Neural cell (in vitro differentiated cells): ENCODE measurements around the gene ZNF846. TPM values are rescaled to one million over a fixed set of nuclear protein-coding genes. Genes with fewer than 3 reads are reported as not detected.

Experiments
- H2AFZ ChIP-seq: fragments of 200-600, 300-800 bp; sonication (generic), shearing (Covaris generic); 2 replicates; pipeline ENCODE4 v1.6.0; 2014; ENCODE audit warnings: low read depth, mild to moderate bottlenecking, antibody characterized with exemption, low read length, moderate library complexity
- H3F3A ChIP-seq: fragments of 200-600 bp; shearing (Covaris generic); 2 replicates; pipeline ENCODE4 v1.6.1; 2016; ENCODE audit warnings: mild to moderate bottlenecking, moderate library complexity, mixed read lengths, antibody characterized with exemption, low read length; ENCODE audit not compliant: insufficient read depth, poor library complexity, severe bottlenecking
- H3K27ac ChIP-seq: fragments of 200-600, 300-800 bp; sonication (generic), shearing (Covaris generic); 2 replicates; pipeline ENCODE4 v1.5.1; 2014; ENCODE audit warnings: mild to moderate bottlenecking, low read length, moderate library complexity
- H3K27me3 ChIP-seq: fragments of 300-800, 200-600 bp; sonication (generic), shearing (Covaris generic); 2 replicates; pipeline ENCODE4 v1.6.0; 2014; ENCODE audit warnings: mild to moderate bottlenecking, low read depth, low read length, moderate library complexity; ENCODE audit not compliant: insufficient read depth
- H3K36me3 ChIP-seq: fragments of 300-800, 200-600 bp; sonication (generic), shearing (Covaris generic); 2 replicates; pipeline ENCODE4 v1.5.1; 2014; ENCODE audit warnings: mild to moderate bottlenecking, antibody characterized with exemption, low read length, moderate library complexity; ENCODE audit not compliant: insufficient read depth
- H3K4me2 ChIP-seq: fragments of 300-800, 200-600 bp; sonication (generic), shearing (Covaris generic); 2 replicates; pipeline ENCODE4 v1.6.0; 2014; ENCODE audit warnings: mild to moderate bottlenecking, low read length
- H3K4me3 ChIP-seq: fragments of 300-800, 200-600 bp; sonication (generic), shearing (Covaris generic); 2 replicates; pipeline ENCODE4 v1.5.1; 2014; ENCODE audit warnings: mild to moderate bottlenecking, low read length, moderate library complexity
- H3K79me2 ChIP-seq: fragments of 200-600 bp; shearing (Covaris generic); replicated peaks from 2 replicates; pipeline ENCODE4 v1.6.0; 2014; ENCODE audit warnings: mild to moderate bottlenecking, low read length, moderate library complexity; ENCODE audit not compliant: insufficient read depth
- H3K9ac ChIP-seq: fragments of 300-800, 200-600 bp; sonication (generic), shearing (Covaris generic); 2 replicates; pipeline ENCODE4 v1.6.1; 2016; ENCODE audit warnings: mild to moderate bottlenecking, low read length, mixed read lengths
- H3K9me2 ChIP-seq: fragments of 200-600 bp; shearing (Covaris generic); 2 replicates; pipeline ENCODE4 v1.6.1; 2016; ENCODE audit warnings: mild to moderate bottlenecking, low read length, mixed read lengths; ENCODE audit not compliant: insufficient read depth
- H3K9me3 ChIP-seq: fragments of 200-600, 300-800 bp; sonication (generic), shearing (Covaris generic); 2 replicates; pipeline ENCODE4 v1.6.1; 2016; ENCODE audit warnings: mild to moderate bottlenecking, mixed run types, low read length, moderate library complexity, mixed read lengths
- H4K20me1 ChIP-seq: fragments of 200-600 bp; shearing (Covaris generic); 2 replicates; pipeline ENCODE4 v1.6.1; 2016; ENCODE audit warnings: mild to moderate bottlenecking, mixed run types; ENCODE audit not compliant: insufficient read depth
- CTCF ChIP-seq: fragments of 450-650 bp; IDR thresholded peaks from 2 replicates; pipeline ENCODE4 v1.5.1; 2014; ENCODE audit warnings: antibody characterized with exemption, mild to moderate bottlenecking, moderate library complexity; ENCODE audit not compliant: poor library complexity, severe bottlenecking
- EP300 ChIP-seq: fragments of 450-650 bp; conservative IDR thresholded peaks from 2 replicates; pipeline ENCODE4 v1.6.1; 2014; ENCODE audit warnings: antibody characterized with exemption, mild to moderate bottlenecking, moderate library complexity; ENCODE audit not compliant: poor library complexity, severe bottlenecking
- EZH2 ChIP-seq: fragments of 200-600, 300-800 bp; shearing (Covaris generic), sonication (generic); IDR thresholded peaks from 2 replicates; pipeline ENCODE4 v1.6.1; 2014; ENCODE audit warnings: antibody characterized with exemption, low read length, borderline replicate concordance, mild to moderate bottlenecking; ENCODE audit not compliant: insufficient read depth, poor library complexity, severe bottlenecking
- MXI1 ChIP-seq: fragments of 450-650 bp; conservative IDR thresholded peaks from 2 replicates; pipeline ENCODE4 v1.6.1; 2014; ENCODE audit warnings: antibody characterized with exemption, mild to moderate bottlenecking; ENCODE audit not compliant: poor library complexity, severe bottlenecking
- POLR2AphosphoS5 ChIP-seq: IDR thresholded peaks from 2 replicates; pipeline ENCODE4 v1.6.1; 2012
- RAD21 ChIP-seq: fragments of 450-650 bp; conservative IDR thresholded peaks from 2 replicates; pipeline ENCODE4 v1.6.1; 2014; ENCODE audit warnings: antibody characterized with exemption, mild to moderate bottlenecking, moderate library complexity
- REST ChIP-seq: IDR thresholded peaks from 2 replicates; pipeline ENCODE4 v1.6.1; 2012; ENCODE audit warnings: borderline replicate concordance
- SMC3 ChIP-seq: fragments of 450-650 bp; conservative IDR thresholded peaks from 2 replicates; pipeline ENCODE4 v1.6.1; 2014; ENCODE audit warnings: antibody characterized with exemption, mild to moderate bottlenecking, moderate library complexity; ENCODE audit not compliant: poor library complexity
- TAF1 ChIP-seq: IDR thresholded peaks from 2 replicates; pipeline ENCODE4 v1.6.1; 2012; ENCODE audit warnings: low read depth
- polyA plus RNA-seq: library from polyadenylated mRNA; depleted of rRNA; stranded (reverse); fragments of >200 nt; gene quantifications from 2 replicates; pipeline ENCODE4 v1.2.3, GENCODE V29; 2014

The ZNF846 gene
- polyA plus RNA-seq, 1 donor from 2014 or later, result 7.4 TPM

GRCh38 chr19:9721861-9722260, 46.7 kb downstream of the ZNF846 start:
- Histone ChIP-seq H3K27me3 (no peaks in the 10 kb centered on the region), H3K36me3 (no peaks in the 10 kb centered on the region), H3K9ac (no peak overlapping the region), H3K4me3 (no peak overlapping the region), H2AFZ (no peak overlapping the region), H3K4me2 (no peak overlapping the region), H3F3A (no peaks in the 10 kb centered on the region), H3K79me2 (no peaks in the 10 kb centered on the region), H4K20me1 (no peaks in the 10 kb centered on the region), H3K27ac (no peak overlapping the region), H3K9me2 (no peaks in the 10 kb centered on the region), H3K9me3 (no peaks in the 10 kb centered on the region)
- no peak for TF ChIP-seq SMC3
- no peak for TF ChIP-seq EP300
- TF ChIP-seq POLR2AphosphoS5, result no peak
- no peak for TF ChIP-seq TAF1
- TF ChIP-seq CTCF, result no peak
- no peak for TF ChIP-seq MXI1
- no peak for TF ChIP-seq RAD21
- no peak for TF ChIP-seq REST
- no peak for TF ChIP-seq EZH2

- Histone ChIP-seq H3K4me3 (no peak overlapping the region), H3K36me3 (no peaks in the 10 kb centered on the region), H3F3A (no peaks in the 10 kb centered on the region), H3K27ac (no peak overlapping the region), H3K4me2 (no peak overlapping the region), H3K9me3 (no peaks in the 10 kb centered on the region), H3K9ac (no peak overlapping the region), H3K9me2 (no peaks in the 10 kb centered on the region), H4K20me1 (no peaks in the 10 kb centered on the region), H2AFZ (no peak overlapping the region), H3K27me3 (no peaks in the 10 kb centered on the region), H3K79me2 (no peaks in the 10 kb centered on the region)
- TF ChIP-seq TAF1, result no peak
- TF ChIP-seq EZH2, result no peak
- no peak for TF ChIP-seq EP300
- TF ChIP-seq MXI1, result no peak
- TF ChIP-seq CTCF, result no peak
- TF ChIP-seq SMC3, result no peak
- no peak for TF ChIP-seq POLR2AphosphoS5
- no peak for TF ChIP-seq REST
- no peak for TF ChIP-seq RAD21
These were observed 48.0 kb downstream of the ZNF846 start for GRCh38 chr19:9720541-9720940.
